ENCODE data around the gene GFER. TPM values are rescaled to one million over a fixed set of nuclear protein-coding genes. Genes with fewer than 3 reads are reported as not detected.
A peak's percentile ranks its signal among the peaks of the same experiment; 100 is the strongest.
"Not testable (repeated sequence)": the region's sequence is repeated elsewhere in the genome, so short reads cannot be mapped to it uniquely, and the experiment has no call there.

The GFER gene
- total RNA-seq, 1 donor from 2014 or later: 12.6 TPM

GRCh38 chr16:2003827-2004641 is 20.0 kb downstream of the GFER start:
- DNase-seq (ENCODE audit: low spot score in 2 of 2) (peak; percentile 80 to 90), FAIRE-seq (no peak)

- FAIRE-seq (no peak), DNase-seq (ENCODE audit: low spot score in 2 of 2) (no peak)
These were observed 21.0 kb downstream of the GFER start for GRCh38 chr16:2004795-2005517.

- no peak for FAIRE-seq
- DNase-seq (ENCODE audit: low spot score in 2 of 2): no peak
These were observed 21.7 kb downstream of the GFER start for GRCh38 chr16:2005646-2006045.

- DNase-seq (ENCODE audit: low spot score in 2 of 2): no peak
- FAIRE-seq: no peak
These were observed 22.3 kb downstream of the GFER start for GRCh38 chr16:2006317-2006716.

- DNase-seq (ENCODE audit: low spot score in 2 of 2) (no peak), FAIRE-seq (no peak)
These were observed 23.3 kb downstream of the GFER start for GRCh38 chr16:2007081-2007836.

GRCh38 chr16:2008009-2008526 is 24.1 kb downstream of the GFER start:
- no peak for DNase-seq (ENCODE audit: low spot score in 2 of 2)
- no peak for FAIRE-seq

GRCh38 chr16:2008631-2009163 is 24.7 kb downstream of the GFER start:
- DNase-seq (ENCODE audit: low spot score in 2 of 2): no peak
- no peak for FAIRE-seq

- FAIRE-seq: no peak
These were observed 25.2 kb downstream of the GFER start for GRCh38 chr16:2009164-2009711.

GRCh38 chr16:2009791-2010510 is 26.0 kb downstream of the GFER start, which contains the start of gene ZNF598:
TSS of gene ZNF598 (minus strand) at chr16:2009821.
- FAIRE-seq: no peak
- DNase-seq (ENCODE audit: low spot score in 2 of 2): peak; percentile 99 to 100

More at GRCh38 chr16:2009164-2009711, 25.2 kb downstream of the GFER start:
- no peak for DNase-seq (ENCODE audit: low spot score in 2 of 2)

- DNase-seq (ENCODE audit: low spot score in 2 of 2); FAIRE-seq: not testable (repeated sequence)
These were observed 27.7 kb downstream of the GFER start for GRCh38 chr16:2011726-2012125.

- DNase-seq (ENCODE audit: low spot score in 2 of 2): no peak
- no peak for FAIRE-seq
These were observed 29.5 kb downstream of the GFER start for GRCh38 chr16:2013527-2013926.

- DNase-seq (ENCODE audit: low spot score in 2 of 2): no peak
- no peak for FAIRE-seq
These were observed 31.3 kb downstream of the GFER start for GRCh38 chr16:2015117-2015946.

- FAIRE-seq (no peak), DNase-seq (ENCODE audit: low spot score in 2 of 2) (no peak)
These were observed 31.9 kb downstream of the GFER start for GRCh38 chr16:2015947-2016208.

- FAIRE-seq: no peak
- no peak for DNase-seq (ENCODE audit: low spot score in 2 of 2)
These were observed 32.5 kb downstream of the GFER start for GRCh38 chr16:2016407-2016922.

GRCh38 chr16:2019518-2019920 is 35.5 kb downstream of the GFER start, which contains the start of gene NPW:
TSS of gene NPW (plus strand) at chr16:2019785.
- DNase-seq (ENCODE audit: low spot score in 2 of 2) (no peak), FAIRE-seq (no peak)

GRCh38 chr16:2019921-2020831 is 36.2 kb downstream of the GFER start:
- DNase-seq (ENCODE audit: low spot score in 2 of 2) (no peak), FAIRE-seq (no peak)

GRCh38 chr16:2022723-2023091 is 38.7 kb downstream of the GFER start:
- FAIRE-seq (no peak), DNase-seq (ENCODE audit: low spot score in 2 of 2) (no peak)

All from frontal cortex (tissue), 4 donors.